ENCODE data around the gene ATG16L1.

The ATG16L1 gene

GRCh38 chr2:233323851-233324250 lies 72.4 kb downstream of the ATG16L1 start:
- Histone ChIP-seq H3K27ac (ENCODE audit: extremely low read depth, low read depth, low read length) (no peak overlapping the region), H3K4me1 (ENCODE audit: control insufficient read depth, insufficient read depth, low read length) (no peaks in the 10 kb centered on the region), H3K36me3 (ENCODE audit: control insufficient read depth in 2 of 2, insufficient read depth in 1 of 2, low read length in 2 of 2) (no peaks in the 10 kb centered on the region), H3K9me3 (ENCODE audit: control insufficient read depth, insufficient read depth, low read depth, low read length) (no peaks in the 10 kb centered on the region), H3K4me3 (ENCODE audit: low read depth, low read length) (no peak overlapping the region)
- ChIA-PET CTCF (no interaction called here), POLR2A (interaction anchor here (1.2 kb wide), 1 partner anchor 11 kb away, joined by 3 read pairs; no protein-coding TSS in a partner anchor)
- TF ChIP-seq HOXA7 (CRISPR knock-in tag; IDR thresholded peaks at IDR 0.05; ENCODE audit: borderline replicate concordance) (no peak), ZNF596 (tag by site-specific recombination; IDR thresholded peaks at IDR 0.05) (no peak), ZNF394 (tag by site-specific recombination; IDR thresholded peaks at IDR 0.05; ENCODE audit: borderline replicate concordance) (no peak), ZNF624 (tag by site-specific recombination; IDR thresholded peaks at IDR 0.05) (no peak), ZNF169 (tag by site-specific recombination; IDR thresholded peaks at IDR 0.05) (no peak), ZNF292 (tag by site-specific recombination; IDR thresholded peaks at IDR 0.05; ENCODE audit: borderline replicate concordance, low read depth) (no peak), GLI4 (tag by site-specific recombination; IDR thresholded peaks at IDR 0.05) (no peak), ZIC2 (tag by site-specific recombination; IDR thresholded peaks at IDR 0.05) (no peak), FEZF1 (tag by site-specific recombination; IDR thresholded peaks at IDR 0.05) (no peak)

GRCh38 chr2:233325256-233325655 lies 73.8 kb downstream of the ATG16L1 start:
- no peak overlapping the region for H3K27ac ChIP-seq (ENCODE audit: extremely low read depth, low read depth, low read length)
- no peaks in the 10 kb centered on the region for H3K4me1 ChIP-seq (ENCODE audit: control insufficient read depth, insufficient read depth, low read length)
- no peak for TF ChIP-seq KLF7 (tag by site-specific recombination; IDR thresholded peaks at IDR 0.05; ENCODE audit: borderline replicate concordance)
- no peak for TF ChIP-seq SP3 (tag by site-specific recombination; IDR thresholded peaks at IDR 0.05)
- TF ChIP-seq ZNF623 (tag by site-specific recombination; IDR thresholded peaks at IDR 0.05): no peak
- no peak for TF ChIP-seq SCRT1 (tag by site-specific recombination; IDR thresholded peaks at IDR 0.05; ENCODE audit: borderline replicate concordance)
- no peak for TF ChIP-seq YY1 (tag by site-specific recombination; IDR thresholded peaks at IDR 0.05)
- TF ChIP-seq MYNN (tag by site-specific recombination; IDR thresholded peaks at IDR 0.05; ENCODE audit: borderline replicate concordance): no peak
- TF ChIP-seq WT1 (tag by site-specific recombination; IDR thresholded peaks at IDR 0.05): no peak
- TF ChIP-seq REST (tag by site-specific recombination; IDR thresholded peaks at IDR 0.05): no peak
- no peak for TF ChIP-seq ZNF777 (tag by site-specific recombination; IDR thresholded peaks at IDR 0.05; ENCODE audit: borderline replicate concordance)
- no peak for TF ChIP-seq OVOL3 (tag by site-specific recombination; IDR thresholded peaks at IDR 0.05)
- no peak for TF ChIP-seq ZNF148 (tag by site-specific recombination; IDR thresholded peaks at IDR 0.05; ENCODE audit: borderline replicate concordance)
- H3K4me3 ChIP-seq (ENCODE audit: low read depth, low read length): no peak overlapping the region
- H3K36me3 ChIP-seq (ENCODE audit: control insufficient read depth in 2 of 2, insufficient read depth in 1 of 2, low read length in 2 of 2): no peaks in the 10 kb centered on the region
- H3K9me3 ChIP-seq (ENCODE audit: control insufficient read depth, insufficient read depth, low read depth, low read length): no peaks in the 10 kb centered on the region
- POLR2A ChIA-PET: no interaction called here
- CTCF ChIA-PET: interaction anchor here (0.7 kb wide), 1 partner anchor 26 kb away, joined by 5 read pairs; no protein-coding TSS in a partner anchor

Measured in HEK293 (cell line).